ENCODE data around the gene MMP3. TPM values are rescaled to one million over a fixed set of nuclear protein-coding genes. Genes with fewer than 3 reads are reported as not detected.

Gene MMP3
- total and polyA plus RNA-seq, 9 of the 15 experiments (the other 6 are each of a cell fraction or from before 2014, with no cell fraction given), result not detected

- Histone ChIP-seq H3K9ac (ENCODE audit: insufficient read depth in 1 of 2, low read depth in 2 of 2, low read length in 2 of 2) (no peak overlapping the region), H3K36me3 (ENCODE audit: control insufficient read depth, insufficient read depth, low read length) (no peaks in the 10 kb centered on the region), H3K27me3 (ENCODE audit: control insufficient read depth in 2 of 2, insufficient read depth in 2 of 2, low read length in 2 of 2) (no peaks in the 10 kb centered on the region), H3K9me3 (replicated peaks; ENCODE audit: control insufficient read depth, insufficient read depth, low read depth, low read length) (no peaks in the 10 kb centered on the region), H3K4me2 (ENCODE audit: insufficient read depth, low read length) (no peak overlapping the region), H3K4me1 (replicated peaks in 1 of 2; ENCODE audit: control insufficient read depth in 2 of 2, insufficient read depth in 2 of 2, low read length in 2 of 2) (no peaks in the 10 kb centered on the region), H3K4me3 (no peak overlapping the region), H3K79me2 (ENCODE audit: control insufficient read depth, insufficient read depth, low read length) (no peaks in the 10 kb centered on the region), H4K20me1 (replicated peaks; ENCODE audit: control insufficient read depth, insufficient read depth, low read length) (no peaks in the 10 kb centered on the region), H3K9me1 (ENCODE audit: control insufficient read depth, insufficient read depth, low read length) (no peaks in the 10 kb centered on the region), H3K27ac (ENCODE audit: extremely low read depth, low read depth, low read length) (no peak overlapping the region), H2AFZ (ENCODE audit: low read depth, low read length) (no peak overlapping the region)
- CTCF ChIA-PET (ENCODE audit: low intra/inter-chr PET ratio), result no interaction called here
- DNase-seq (ENCODE audit: extremely low read depth in 1 of 4, low spot score in 3 of 4) (no peak), FAIRE-seq (no peak), ATAC-seq (no peak)
- no TSS peak for BruUV-seq (replicated peaks)
- 0% methylated on average over 4 of the region's 4 CpGs for WGBS (ENCODE audit: insufficient coverage, low coverage, missing lambda C conversion rate)
- TF ChIP-seq SMARCA5 (IDR thresholded peaks at IDR 0.05) (no peak), NELFE (IDR thresholded peaks at IDR 0.05; ENCODE audit: insufficient read depth, insufficient read length) (no peak), WHSC1 (IDR thresholded peaks at IDR 0.05; ENCODE audit: low read length) (no peak), ZNF165 (CRISPR knock-in tag; IDR thresholded peaks at IDR 0.05; ENCODE audit: borderline replicate concordance) (no peak), MECOM (CRISPR knock-in tag; IDR thresholded peaks at IDR 0.05) (no peak), KAT8 (IDR thresholded peaks at IDR 0.05; ENCODE audit: low read depth) (no peak), ATF1 (CRISPR knock-in tag; IDR thresholded peaks at IDR 0.05) (no peak), ATF1 (tag; IDR thresholded peaks at IDR 0.05) (no peak), PCBP2 (IDR thresholded peaks at IDR 0.05; ENCODE audit: low read depth, low read length, poor library complexity, severe bottlenecking) (no peak), TCF7 (IDR thresholded peaks at IDR 0.05; ENCODE audit: borderline replicate concordance) (no peak)
- TF ChIP-seq, protein P1, sequence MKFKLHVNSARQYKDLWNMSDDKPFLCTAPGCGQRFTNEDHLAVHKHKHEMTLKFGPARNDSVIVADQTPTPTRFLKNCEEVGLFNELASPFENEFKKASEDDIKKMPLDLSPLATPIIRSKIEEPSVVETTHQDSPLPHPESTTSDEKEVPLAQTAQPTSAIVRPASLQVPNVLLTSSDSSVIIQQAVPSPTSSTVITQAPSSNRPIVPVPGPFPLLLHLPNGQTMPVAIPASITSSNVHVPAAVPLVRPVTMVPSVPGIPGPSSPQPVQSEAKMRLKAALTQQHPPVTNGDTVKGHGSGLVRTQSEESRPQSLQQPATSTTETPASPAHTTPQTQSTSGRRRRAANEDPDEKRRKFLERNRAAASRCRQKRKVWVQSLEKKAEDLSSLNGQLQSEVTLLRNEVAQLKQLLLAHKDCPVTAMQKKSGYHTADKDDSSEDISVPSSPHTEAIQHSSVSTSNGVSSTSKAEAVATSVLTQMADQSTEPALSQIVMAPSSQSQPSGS (CRISPR knock-in tag; IDR thresholded peaks at IDR 0.05), result no peak
- TF ChIP-seq, protein P2, sequence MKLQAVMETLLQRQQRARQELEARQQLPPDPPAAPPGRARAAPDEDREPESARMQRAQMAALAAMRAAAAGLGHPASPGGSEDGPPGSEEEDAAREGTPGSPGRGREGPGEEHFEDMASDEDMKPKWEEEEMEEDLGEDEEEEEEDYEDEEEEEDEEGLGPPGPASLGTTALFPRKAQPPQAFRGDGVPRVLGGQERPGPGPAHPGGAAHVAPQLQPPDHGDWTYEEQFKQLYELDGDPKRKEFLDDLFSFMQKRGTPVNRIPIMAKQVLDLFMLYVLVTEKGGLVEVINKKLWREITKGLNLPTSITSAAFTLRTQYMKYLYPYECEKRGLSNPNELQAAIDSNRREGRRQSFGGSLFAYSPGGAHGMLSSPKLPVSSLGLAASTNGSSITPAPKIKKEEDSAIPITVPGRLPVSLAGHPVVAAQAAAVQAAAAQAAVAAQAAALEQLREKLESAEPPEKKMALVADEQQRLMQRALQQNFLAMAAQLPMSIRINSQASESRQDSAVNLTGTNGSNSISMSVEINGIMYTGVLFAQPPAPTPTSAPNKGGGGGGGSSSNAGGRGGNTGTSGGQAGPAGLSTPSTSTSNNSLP (IDR thresholded peaks at IDR 0.05; ENCODE audit: borderline replicate concordance, low read depth, low read length), result no peak
- in situ Hi-C loops (cut with MboI), result no loop called here
- POLR2A ChIA-PET, result no interaction called here
- intact Hi-C loops (cut with micrococcal nuclease), result loop anchor here (10.0 kb wide), 1 partner anchor 144 kb away; no protein-coding TSS in a partner anchor
These were observed 42.6 kb downstream of the MMP3 start for GRCh38 chr11:102800767-102801166.
